Endothelial cell of umbilical vein (primary cell): Measurements from ENCODE around the gene TRIM27. TPM values are rescaled to one million over a fixed set of nuclear protein-coding genes. Genes with fewer than 3 reads are reported as not detected.

Source experiments
- BruUV-seq: library from RNA; stranded (reverse); fragments of 400-500 nt; replicated peaks from 2 replicates; lab custom pipeline; 2021; lab: Mats Ljungman, UMichigan
- CTCF ChIA-PET: fragments of 300-600, 350-600 bp; sonication (Branson Sonifier 250); formaldehyde crosslinking; loops from one replicate; lab custom pipeline; 2021; ENCODE audit warnings: antibody characterized with exemption, inconsistent platforms; lab: Charles Lee
- POLR2A ChIA-PET: fragments of 300-600, 350-600 bp; sonication (Branson Sonifier 250); formaldehyde crosslinking; loops from one replicate; lab custom pipeline; 2021; ENCODE audit warnings: antibody characterized with exemption, inconsistent platforms; lab: Charles Lee
- DNase-seq: peaks from one replicate; pipeline ENCODE4 v3.0.0-alpha.2; 2011; ENCODE audit warnings: low read depth, low spot score
- FAIRE-seq: peaks from 2 replicates; lab custom pipeline; 2011; peaks lifted over from hg19 to GRCh38; lab: Jason Lieb, UNC
- H2AFZ ChIP-seq: 2 replicates; pipeline ENCODE4 v1.6.0; 2012; ENCODE audit warnings: low read depth, low read length, control low read depth, inconsistent platforms
- H3K27ac ChIP-seq: 2 replicates; pipeline ENCODE4 v1.5.1; 2011; ENCODE audit warnings: low read depth, mild to moderate bottlenecking, control low read depth, low read length, moderate library complexity; ENCODE audit not compliant: insufficient read depth
- H3K27me3 ChIP-seq, 2 experiments: 2 replicates each; pipeline versions ENCODE4 v1.6.0 to v1.6.1; 2011; ENCODE audit warnings: low read length in 2 of 2, mixed read lengths in 1 of 2; ENCODE audit not compliant: control insufficient read depth in 2 of 2, insufficient read depth in 2 of 2
- H3K36me3 ChIP-seq, 2 experiments: 2 replicates in 1 of 2; 3 replicates in 1 of 2; pipeline ENCODE4 v1.5.1; 2011; ENCODE audit warnings: low read length in 2 of 2, mild to moderate bottlenecking in 1 of 2, moderate library complexity in 1 of 2; ENCODE audit not compliant: control insufficient read depth in 2 of 2, insufficient read depth in 2 of 2; ENCODE audit errors: extremely low read depth in 1 of 2
- H3K4me1 ChIP-seq: 3 replicates; pipeline ENCODE4 v1.5.1; 2011; ENCODE audit warnings: mild to moderate bottlenecking, low read length; ENCODE audit not compliant: control insufficient read depth, insufficient read depth; ENCODE audit errors: extremely low read depth
- H3K4me2 ChIP-seq: 2 replicates; pipeline ENCODE4 v1.6.1; 2011; ENCODE audit warnings: low read length, control low read depth, mixed read lengths; ENCODE audit not compliant: insufficient read depth
- H3K4me3 ChIP-seq, 3 experiments: fragments of 200-600 bp in 1 of 3; sonication (generic), shearing (Covaris generic) in 1 of 3; replicated peaks in 1 of 3; 2 replicates each; pipeline ENCODE4 v1.5.1; 2011 to 2016; ENCODE audit warnings: control low read depth in 3 of 3, low read length in 3 of 3, mild to moderate bottlenecking in 2 of 3, inconsistent platforms in 1 of 3, low read depth in 1 of 3, moderate library complexity in 1 of 3; ENCODE audit not compliant: insufficient read depth in 1 of 3
- H3K79me2 ChIP-seq: 2 replicates; pipeline ENCODE4 v1.6.0; 2012; ENCODE audit warnings: low read length, inconsistent platforms; ENCODE audit not compliant: control insufficient read depth, insufficient read depth
- H3K9ac ChIP-seq: replicated peaks from 2 replicates; pipeline ENCODE3; 2011; ENCODE audit warnings: low read length, control low read depth; ENCODE audit not compliant: insufficient read depth; ENCODE audit errors: extremely low read depth
- H3K9me1 ChIP-seq: replicated peaks from 3 replicates; pipeline ENCODE4 v1.6.0; 2011; ENCODE audit warnings: mild to moderate bottlenecking, low read length; ENCODE audit not compliant: control insufficient read depth, insufficient read depth; ENCODE audit errors: extremely low read depth
- H3K9me3 ChIP-seq: replicated peaks from 2 replicates; pipeline ENCODE4 v1.5.1; 2012; ENCODE audit warnings: low read length, inconsistent platforms; ENCODE audit not compliant: control insufficient read depth, insufficient read depth
- H4K20me1 ChIP-seq: replicated peaks from 2 replicates; pipeline ENCODE3; 2011; ENCODE audit warnings: mild to moderate bottlenecking, low read length; ENCODE audit not compliant: control insufficient read depth, insufficient read depth; ENCODE audit errors: extremely low read depth
- EZH2 ChIP-seq: IDR thresholded peaks from 2 replicates; pipeline ENCODE4 v1.6.1; 2012; ENCODE audit warnings: borderline replicate concordance, low read depth, mild to moderate bottlenecking, moderate library complexity, low read length, inconsistent platforms; ENCODE audit not compliant: severe bottlenecking
- FOS ChIP-seq: IDR thresholded peaks from 2 replicates; pipeline ENCODE4 v1.6.1; 2011; ENCODE audit warnings: mild to moderate bottlenecking, low read length, moderate library complexity, borderline replicate concordance; ENCODE audit not compliant: insufficient read depth
- GATA2 ChIP-seq: IDR thresholded peaks from 2 replicates; pipeline ENCODE4 v1.7.0; 2011; ENCODE audit warnings: low read depth, mild to moderate bottlenecking, moderate library complexity, mixed read lengths, low read length; ENCODE audit not compliant: insufficient read length, insufficient read depth
- JUN ChIP-seq: IDR thresholded peaks from 2 replicates; pipeline ENCODE4 v1.6.1; 2011; ENCODE audit warnings: borderline replicate concordance, low read depth; ENCODE audit not compliant: insufficient read length, insufficient read depth
- MYC ChIP-seq: IDR thresholded peaks from one replicate; pipeline ENCODE4 v1.6.1; 2011; ENCODE audit warnings: mild to moderate bottlenecking, low read depth, low read length
- POLR2AphosphoS5 ChIP-seq: IDR thresholded peaks from 2 replicates; pipeline ENCODE4 v1.6.1; 2012; ENCODE audit warnings: low read depth, mild to moderate bottlenecking, control low read depth, low read length, moderate library complexity; ENCODE audit not compliant: insufficient read depth
- dilution Hi-C: fragments of 300-500 bp; cut with MboI; formaldehyde crosslinking; loops from one replicate; pipeline ENCODE4 v1.15.0; 2019; ENCODE audit warnings: low sequenced_read_pairs; ENCODE audit not compliant: extremely low pct_ligation_motif_present
- intact Hi-C: fragments of 100-400 bp; cut with micrococcal nuclease; formaldehyde crosslinking; loops from one replicate; pipeline ENCODE4 v1.10.0; 2022
- polyA plus RNA-seq, 4 experiments: library from polyadenylated mRNA; depleted of rRNA in 3 of 4; stranded (reverse) in 3 of 4; unstranded in 1 of 4; fragments of >200 nt; gene quantifications; 2 replicates each; pipeline versions ENCODE4 v1.2.1 to v1.2.3, GENCODE V29; 2011 to 2012; ENCODE audit warnings: missing spikeins in 1 of 4
- total RNA-seq: library from RNA; stranded (reverse); gene quantifications from 2 replicates; pipeline ENCODE4 v1.2.3, GENCODE V29; 2021
- TF ChIP-seq, protein P1 (sequence below), 2 donors: IDR thresholded peaks; 1 replicate in 1 of 2; 2 replicates in 1 of 2; pipeline ENCODE4 v1.5.1; 2011; ENCODE audit warnings: low read length in 2 of 2, mild to moderate bottlenecking in 2 of 2, moderate library complexity in 2 of 2, control low read depth in 1 of 2, inconsistent platforms in 1 of 2, low read depth in 1 of 2; ENCODE audit not compliant: insufficient read depth in 1 of 2; ENCODE audit errors: extremely low read depth in 1 of 2

Gene TRIM27
- total and polyA plus RNA-seq, 2 donors (not counting 3 experiments of a cell fraction or from before 2014, with no cell fraction given): 67.1 to 69.2 TPM

DNA sequence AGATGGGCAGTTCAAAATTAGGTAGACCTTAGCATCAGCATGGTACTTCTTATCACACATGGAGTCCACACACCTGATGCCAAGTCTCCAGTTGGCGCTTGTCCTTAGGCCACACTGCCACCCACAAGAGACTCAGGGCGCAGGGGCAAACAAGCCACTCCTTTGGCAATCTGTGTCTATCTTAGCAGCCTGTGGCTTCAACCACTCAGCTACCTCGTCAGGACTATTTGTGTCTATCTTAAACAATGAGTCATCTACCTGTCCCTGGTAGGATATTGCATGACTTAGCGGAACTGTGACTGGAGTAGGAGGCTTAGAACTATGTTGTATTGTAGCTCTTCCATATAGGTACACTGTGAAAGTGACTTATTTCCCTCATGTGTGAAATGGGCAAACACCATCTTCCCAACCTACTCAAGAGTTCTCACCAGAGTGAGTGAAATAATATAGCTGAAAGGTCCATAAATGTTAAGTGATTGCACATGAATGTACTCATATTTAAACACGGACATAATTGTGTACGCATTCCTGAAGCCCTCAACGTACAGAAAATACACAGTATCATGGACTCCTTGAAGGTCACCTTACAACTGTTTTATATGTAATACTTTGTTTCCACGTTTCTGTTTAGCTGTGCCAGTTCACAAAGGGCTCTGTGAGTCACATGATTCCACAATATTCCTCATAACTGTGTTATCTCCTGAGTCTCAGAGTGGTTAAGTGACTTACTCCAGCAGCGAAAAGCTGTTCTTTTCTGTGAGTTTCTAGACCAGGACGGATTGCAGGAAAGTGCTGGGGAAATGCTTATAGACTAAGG, 1.6 kb downstream of the TRIM27 start:
- no peaks in the 10 kb centered on the region for H3K9me1 ChIP-seq
- intact Hi-C loops (loop anchor here (1.0 to 2.0 kb wide), 2 partner anchors 15 to 94 kb away; no protein-coding TSS in a partner anchor), dilution Hi-C loops (no loop called here)
- no TSS peak for BruUV-seq
- no peaks in the 10 kb centered on the region for H3K9me3 ChIP-seq
- ChIA-PET CTCF (interaction anchor here (0.8 to 3.4 kb wide), 13 partner anchors 9 to 237 kb away, joined by 3 to 19 read pairs (median 3); no protein-coding TSS in a partner anchor), POLR2A (interaction anchor here (0.6 to 1.6 kb wide), 3 partner anchors 12 to 1057 kb away, joined by 4 to 10 read pairs (median 4); no protein-coding TSS in a partner anchor)
- H3K36me3 ChIP-seq: peaks cover 16 to 18% of the 10 kb centered on the region in 2 experiments
- peak overlapping the region; percentile 77 for H3K27ac ChIP-seq
- H3K79me2 ChIP-seq: peaks cover 46% of the 10 kb centered on the region
- TF ChIP-seq JUN (peak; percentile 26), POLR2AphosphoS5 (no peak)
- H3K9ac ChIP-seq: peak overlapping the region; percentile 78
- H4K20me1 ChIP-seq: no peaks in the 10 kb centered on the region
- peak overlapping the region; percentile 4 for H2AFZ ChIP-seq
- no peaks in the 10 kb centered on the region for H3K27me3 ChIP-seq
- peak overlapping the region; percentile 77 for H3K4me2 ChIP-seq
- DNase-seq: no peak
- peaks cover 18% of the 10 kb centered on the region for H3K4me1 ChIP-seq
- no peak for FAIRE-seq
- H3K4me3 ChIP-seq: peak overlapping the region; percentile 55 to 90 (median 63)

DNA sequence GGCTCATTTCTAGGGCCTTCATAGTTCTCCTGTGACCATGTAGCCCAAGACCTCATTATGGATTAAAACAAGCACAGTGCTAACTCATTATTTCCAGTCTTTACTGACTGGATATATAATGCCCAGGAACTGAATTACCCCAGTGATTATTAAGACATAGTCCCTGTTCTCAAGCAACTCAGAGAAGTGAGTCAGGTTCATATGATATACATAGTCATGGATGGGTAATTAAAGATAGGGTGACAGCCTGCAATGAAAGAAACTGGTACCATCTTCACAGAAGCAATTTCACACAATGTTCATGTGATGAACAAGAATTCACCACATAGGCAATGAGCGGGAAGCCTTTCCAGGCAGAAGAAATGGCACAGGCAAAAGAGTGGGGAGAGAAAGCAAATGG, 3.5 kb downstream of the TRIM27 start:
- dilution Hi-C loops (no loop called here), intact Hi-C loops (no loop called here)
- no peak for FAIRE-seq
- no peak overlapping the region for H3K27ac ChIP-seq
- H3K9me3 ChIP-seq: no peaks in the 10 kb centered on the region
- ChIA-PET POLR2A (no interaction called here), CTCF (interaction anchor here (1.0 kb wide), 1 partner anchor 83 kb away, joined by 3 read pairs; no protein-coding TSS in a partner anchor)
- no peak overlapping the region for H3K4me2 ChIP-seq
- H3K27me3 ChIP-seq: no peaks in the 10 kb centered on the region
- H3K36me3 ChIP-seq: peaks cover 19 to 23% of the 10 kb centered on the region in 2 experiments
- H3K79me2 ChIP-seq: peaks cover 53% of the 10 kb centered on the region
- no peaks in the 10 kb centered on the region for H3K9me1 ChIP-seq
- BruUV-seq: no TSS peak
- H3K9ac ChIP-seq: no peak overlapping the region
- no peak overlapping the region for H3K4me3 ChIP-seq
- no peaks in the 10 kb centered on the region for H4K20me1 ChIP-seq
- no peak overlapping the region for H2AFZ ChIP-seq
- peaks cover 18% of the 10 kb centered on the region for H3K4me1 ChIP-seq
- TF ChIP-seq GATA2 (no peak), POLR2AphosphoS5 (no peak), JUN (no peak), MYC (no peak), EZH2 (no peak), FOS (no peak)
- TF ChIP-seq, protein P1, sequence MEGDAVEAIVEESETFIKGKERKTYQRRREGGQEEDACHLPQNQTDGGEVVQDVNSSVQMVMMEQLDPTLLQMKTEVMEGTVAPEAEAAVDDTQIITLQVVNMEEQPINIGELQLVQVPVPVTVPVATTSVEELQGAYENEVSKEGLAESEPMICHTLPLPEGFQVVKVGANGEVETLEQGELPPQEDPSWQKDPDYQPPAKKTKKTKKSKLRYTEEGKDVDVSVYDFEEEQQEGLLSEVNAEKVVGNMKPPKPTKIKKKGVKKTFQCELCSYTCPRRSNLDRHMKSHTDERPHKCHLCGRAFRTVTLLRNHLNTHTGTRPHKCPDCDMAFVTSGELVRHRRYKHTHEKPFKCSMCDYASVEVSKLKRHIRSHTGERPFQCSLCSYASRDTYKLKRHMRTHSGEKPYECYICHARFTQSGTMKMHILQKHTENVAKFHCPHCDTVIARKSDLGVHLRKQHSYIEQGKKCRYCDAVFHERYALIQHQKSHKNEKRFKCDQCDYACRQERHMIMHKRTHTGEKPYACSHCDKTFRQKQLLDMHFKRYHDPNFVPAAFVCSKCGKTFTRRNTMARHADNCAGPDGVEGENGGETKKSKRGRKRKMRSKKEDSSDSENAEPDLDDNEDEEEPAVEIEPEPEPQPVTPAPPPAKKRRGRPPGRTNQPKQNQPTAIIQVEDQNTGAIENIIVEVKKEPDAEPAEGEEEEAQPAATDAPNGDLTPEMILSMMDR (IDR thresholded peaks at IDR 0.05; ENCODE audit: extremely low read depth in 1 of 2, insufficient read depth in 1 of 2, low read depth in 1 of 2, low read length in 2 of 2): no peak
- DNase-seq: no peak
